ENCODE results near the gene SLC4A1.
A peak's percentile ranks its signal among the peaks of the same experiment; 100 is the strongest.

Gene SLC4A1

GRCh38 chr17:44203731-44204440 lies 64.0 kb downstream of the SLC4A1 start:
- DNase-seq: peak; percentile 20

- DNase-seq: no peak
These were observed 65.2 kb downstream of the SLC4A1 start for GRCh38 chr17:44202756-44203155.

- no peak for DNase-seq
These were observed 67.3 kb downstream of the SLC4A1 start for GRCh38 chr17:44200478-44201155.

GRCh38 chr17:44199553-44200477 lies 68.1 kb downstream of the SLC4A1 start, which contains the start of gene ATXN7L3:
Gene ATXN7L3 (minus strand): TSS chr17:44199884. CDS start chr17:44198070, 1,814 bp downstream.
- peak; percentile 99 for DNase-seq

GRCh38 chr17:44198721-44199552 lies 69.0 kb downstream of the SLC4A1 start:
- peak; percentile 50 for DNase-seq

Data from effector CD8-positive, alpha-beta T cell (primary cell).